Measurements from ENCODE around the gene PPP2R5C.
"Not testable (repeated sequence)": the region's sequence is repeated elsewhere in the genome, so short reads cannot be mapped to it uniquely, and the experiment has no call there.

PPP2R5C gene

DNA sequence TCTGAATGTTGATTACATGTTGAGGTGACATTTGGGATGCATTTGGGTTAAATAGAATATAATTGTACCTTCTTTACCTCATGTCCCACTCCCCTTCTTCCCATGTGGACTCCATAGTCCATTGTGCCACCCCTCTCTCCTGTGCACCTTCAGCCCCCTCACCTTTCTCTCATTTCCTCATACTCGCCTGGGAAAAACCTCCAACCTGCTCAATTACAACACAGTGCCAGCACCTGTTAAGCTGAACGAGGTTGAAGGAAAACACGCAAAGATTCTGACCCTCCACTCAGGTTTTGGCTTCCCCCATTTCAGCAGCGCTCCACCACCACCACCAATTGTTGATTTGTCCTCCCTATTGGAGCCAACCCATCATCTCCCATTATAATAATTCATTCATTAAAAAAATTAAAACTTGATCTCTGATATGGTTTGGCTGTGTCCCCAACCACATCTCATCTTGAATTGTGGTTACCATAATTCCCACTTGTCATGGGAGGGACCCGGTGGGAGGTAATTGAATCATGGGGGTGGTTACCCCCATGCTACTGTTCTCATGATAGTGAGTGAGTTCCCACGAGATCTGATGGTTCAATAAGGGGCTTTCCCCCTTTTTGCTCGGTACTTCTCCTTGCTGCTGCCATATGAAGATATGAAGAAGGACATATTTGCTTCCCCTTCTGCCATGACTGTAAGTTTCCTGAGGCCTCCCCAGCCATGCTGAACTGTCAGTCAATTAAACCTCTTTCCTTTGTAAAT lies 33.7 kb upstream of the PPP2R5C start:
- DNase-seq (ENCODE audit: low spot score), result no peak

DNA sequence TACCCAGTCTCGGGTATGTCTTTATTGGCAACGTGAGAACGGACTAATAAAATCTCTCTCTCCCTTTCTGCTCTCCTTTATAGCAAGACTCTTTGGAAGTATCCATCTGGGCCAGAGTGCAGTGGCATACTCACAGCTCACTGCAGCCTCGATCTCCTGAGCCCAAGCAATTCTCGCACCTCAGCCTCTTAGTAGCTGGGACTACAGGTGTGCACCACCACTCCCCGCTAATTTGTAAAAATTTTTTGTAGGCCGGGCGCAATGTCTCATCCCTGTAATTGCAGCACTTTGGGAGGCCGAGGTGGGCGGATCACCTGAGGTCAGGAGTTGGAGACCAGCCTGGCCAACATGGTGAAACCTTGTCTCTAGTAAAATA lies 33.2 kb upstream of the PPP2R5C start:
- no peak for DNase-seq (ENCODE audit: low spot score)

DNA sequence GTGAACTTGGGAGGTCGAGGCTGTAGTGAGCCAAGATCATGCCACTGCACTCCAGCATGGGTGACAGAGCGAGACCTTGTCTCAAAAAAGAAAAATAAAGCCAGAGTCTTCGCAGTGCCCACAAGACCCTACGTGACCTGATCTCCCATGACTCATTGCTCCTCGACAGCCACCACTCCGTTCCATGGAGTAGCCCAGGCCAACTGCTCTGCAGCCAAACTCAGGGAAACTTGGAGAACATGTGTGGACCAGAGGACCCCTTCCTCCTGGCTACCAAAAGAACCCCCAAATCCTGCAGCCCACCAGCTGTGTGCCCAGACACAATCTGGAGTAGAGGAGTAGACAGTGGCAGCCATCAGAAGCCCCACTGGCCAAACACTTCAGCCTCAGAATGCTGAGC lies 32.1 kb upstream of the PPP2R5C start:
- DNase-seq (ENCODE audit: low spot score), result no peak

DNA sequence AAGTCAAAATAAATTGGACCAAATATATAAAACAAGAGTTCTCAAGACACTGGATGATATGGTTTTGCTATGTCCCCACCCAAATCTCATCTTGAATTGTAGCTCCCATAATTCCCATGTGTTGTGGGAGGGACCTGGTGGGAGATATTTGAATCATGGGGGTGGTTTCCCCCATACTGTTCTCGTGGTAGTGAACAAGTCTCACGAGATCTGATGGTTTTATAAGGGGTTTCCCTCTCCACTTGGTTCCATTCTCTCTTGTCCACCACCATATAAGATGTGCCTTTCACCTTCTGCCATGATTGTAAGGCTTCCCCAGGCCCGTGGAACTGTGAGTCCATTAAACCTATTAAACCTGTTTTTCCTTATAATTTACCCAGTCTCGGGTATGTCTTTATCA lies 31.4 kb upstream of the PPP2R5C start:
- not testable (repeated sequence) for DNase-seq (ENCODE audit: low spot score)

DNA sequence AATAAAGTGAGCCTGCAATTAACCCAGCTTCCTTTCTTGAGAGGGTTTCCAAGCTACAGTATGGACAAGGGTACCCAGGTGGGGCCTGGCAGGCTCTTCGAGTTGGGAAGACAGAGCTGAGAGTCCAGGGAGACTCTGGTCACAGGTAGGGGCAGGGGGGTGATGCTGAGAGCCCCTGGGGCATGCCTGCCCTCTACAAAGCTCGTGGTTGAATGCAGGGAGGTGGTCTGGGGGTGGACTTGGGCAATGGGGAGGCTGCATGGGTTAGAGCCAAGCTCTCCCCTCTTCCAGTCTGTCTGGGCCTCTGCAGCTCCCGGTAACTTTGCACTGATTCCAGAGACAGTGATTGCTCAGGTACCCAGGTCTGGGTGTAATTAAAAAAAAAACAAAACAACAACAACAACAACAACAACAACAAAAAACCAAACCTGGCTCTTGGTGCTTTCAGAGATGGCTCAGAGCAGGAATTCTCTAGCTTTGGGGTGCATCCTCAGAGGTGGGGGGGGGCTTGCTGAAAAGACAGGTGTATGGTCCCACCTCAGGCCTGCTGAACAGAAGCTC lies 30.8 kb upstream of the PPP2R5C start:
- DNase-seq (ENCODE audit: low spot score), result no peak

DNA sequence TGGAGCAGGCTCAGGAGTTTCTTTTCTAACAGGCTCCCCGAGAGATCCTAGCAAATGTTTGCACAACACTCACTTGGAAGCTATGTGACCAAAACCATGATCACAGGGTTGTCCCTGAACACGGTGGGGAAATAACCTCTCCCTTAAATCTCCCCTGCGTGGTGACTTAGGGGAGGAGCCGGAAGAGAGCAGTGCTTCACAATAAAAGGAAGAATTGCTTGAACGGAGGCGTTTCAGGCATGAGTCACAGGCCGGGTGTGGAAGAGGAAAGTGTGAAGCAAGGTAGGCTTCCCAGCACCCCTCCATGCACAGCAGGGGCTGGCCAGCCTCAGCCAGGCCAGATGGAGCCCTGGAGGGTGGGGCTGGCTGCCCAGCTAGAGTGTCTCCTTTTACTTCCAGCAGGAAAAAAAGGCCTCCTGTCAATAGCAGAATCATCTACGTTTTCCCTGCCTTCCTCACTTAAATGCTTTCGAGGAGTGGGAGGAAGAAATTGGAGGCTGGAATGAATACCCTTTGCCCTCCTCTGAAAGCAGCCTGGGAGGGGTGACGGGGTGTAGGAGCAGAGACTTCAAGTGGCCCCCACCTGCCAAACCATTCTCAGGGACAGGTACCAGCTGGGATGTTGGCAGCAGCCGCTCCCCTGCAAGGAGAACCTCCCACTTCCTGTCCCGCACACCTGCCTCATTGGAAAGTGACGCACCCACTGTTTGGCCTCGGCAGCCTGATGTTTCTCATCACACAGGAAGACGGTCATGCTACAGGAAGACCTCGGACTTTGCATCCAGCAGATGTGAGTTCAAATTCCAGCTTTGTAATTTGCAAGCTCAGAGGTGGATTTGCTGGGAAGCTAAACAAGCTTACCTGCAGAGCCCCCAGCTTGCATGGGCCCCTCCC lies 30.1 kb upstream of the PPP2R5C start:
- DNase-seq (ENCODE audit: low spot score), result peak; percentile 89

DNA sequence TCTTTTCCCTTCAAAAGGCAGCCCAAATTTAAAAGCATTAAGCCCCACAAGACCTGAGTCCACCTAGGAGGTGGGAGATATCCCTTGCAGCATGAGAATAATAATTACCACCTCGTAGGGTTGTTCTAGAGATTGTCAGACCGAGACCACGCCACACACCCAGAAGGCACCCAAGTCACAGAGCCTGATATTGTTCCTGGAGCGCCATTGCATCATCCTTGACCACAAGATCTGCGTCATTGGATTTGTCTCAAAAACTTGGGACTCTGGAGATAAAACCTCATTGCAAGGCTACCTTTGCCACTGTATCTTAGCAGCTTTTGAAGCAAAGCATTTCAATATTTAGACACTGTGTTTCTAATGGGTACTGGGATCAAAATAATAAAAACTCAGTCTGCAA lies 29.4 kb upstream of the PPP2R5C start:
- no peak for DNase-seq (ENCODE audit: low spot score)

DNA sequence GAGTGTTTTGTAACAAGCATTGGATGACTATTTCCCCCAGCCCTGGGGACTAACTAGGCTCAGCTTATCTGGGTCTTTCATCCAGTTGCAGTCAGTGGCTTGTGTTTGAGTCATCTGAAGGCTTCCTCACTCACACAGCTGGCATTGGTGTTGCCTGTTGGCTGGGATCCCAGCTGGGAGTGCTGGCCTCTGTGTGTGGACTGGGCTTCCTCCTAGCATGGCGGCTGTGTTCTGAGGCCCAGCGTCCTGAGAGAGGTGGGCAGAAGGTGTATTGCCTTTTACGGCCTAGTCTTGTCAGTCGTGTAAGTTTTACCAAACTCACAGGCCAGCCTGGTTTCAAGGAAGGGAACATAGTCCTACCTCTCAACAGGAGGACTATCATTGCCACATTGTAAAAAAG lies 28.3 kb upstream of the PPP2R5C start:
- no peak for DNase-seq (ENCODE audit: low spot score)

DNA sequence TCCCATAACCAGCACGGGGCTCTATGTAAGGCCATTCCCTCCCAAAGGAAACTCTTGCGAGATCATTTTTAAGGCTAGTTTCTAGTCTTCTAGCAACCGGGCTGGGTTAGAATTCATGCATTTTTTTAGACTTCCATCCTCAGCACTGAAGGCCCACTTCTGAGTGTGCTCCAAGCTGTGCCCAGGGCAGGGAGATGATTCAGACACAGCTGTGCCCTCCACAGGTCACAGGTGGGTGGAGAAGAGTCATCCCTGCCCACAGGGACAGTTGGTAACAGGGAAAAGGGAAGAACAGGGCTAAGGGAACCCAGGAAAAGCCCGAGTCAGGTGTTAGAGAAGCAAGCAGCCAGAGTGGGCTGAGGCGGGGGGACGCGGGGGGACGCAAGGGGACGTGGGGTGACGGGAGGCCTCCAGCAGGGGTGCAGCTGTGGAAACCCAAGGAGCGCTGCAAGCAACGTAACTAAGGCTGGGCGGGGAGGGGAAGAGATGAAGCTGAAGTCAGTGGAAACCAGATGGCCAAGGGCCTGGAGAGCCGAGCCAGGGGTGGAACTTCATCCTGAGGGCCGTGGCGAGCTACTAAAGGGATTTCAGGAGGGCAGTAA lies 27.2 kb upstream of the PPP2R5C start:
- DNase-seq (ENCODE audit: low spot score), result no peak

DNA sequence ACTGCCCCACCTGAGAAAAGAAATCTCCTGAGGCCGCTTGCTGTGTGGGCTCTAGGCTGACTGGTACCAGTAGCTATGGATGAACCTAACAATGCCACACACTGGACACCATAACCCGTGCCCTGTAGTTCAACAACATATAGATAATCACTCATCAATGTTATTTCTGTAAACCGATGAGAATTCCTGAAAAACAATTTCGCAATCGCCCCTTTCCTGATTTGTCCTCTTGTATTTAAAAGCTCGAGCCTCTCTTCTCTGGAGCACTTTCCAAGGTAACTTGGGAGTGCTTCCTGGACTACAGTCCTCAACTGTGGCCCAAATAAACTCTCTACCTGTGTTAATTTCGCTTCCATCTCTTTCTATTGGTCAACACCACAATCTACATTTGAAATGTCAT lies 26.1 kb upstream of the PPP2R5C start:
- no peak for DNase-seq (ENCODE audit: low spot score)

DNA sequence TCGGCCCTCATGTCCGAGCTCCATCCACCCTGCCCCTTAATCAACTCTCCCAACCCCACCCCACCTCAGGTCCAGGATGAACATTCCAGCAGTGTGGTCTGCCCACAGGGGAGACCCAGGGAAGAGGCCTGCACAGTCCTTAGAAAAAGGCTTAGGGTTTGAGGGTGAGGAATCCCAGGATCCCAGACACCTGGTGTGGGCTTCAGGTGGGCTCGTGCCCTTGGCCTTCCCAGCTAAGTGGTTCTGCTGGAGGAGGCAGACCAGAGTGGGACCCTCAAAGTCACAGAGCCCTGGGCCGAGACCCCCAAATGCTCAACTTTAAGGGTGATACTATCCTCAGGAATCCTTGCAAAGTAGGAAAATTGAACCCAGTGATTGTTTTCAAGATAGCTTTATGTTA lies 25.4 kb upstream of the PPP2R5C start:
- DNase-seq (ENCODE audit: low spot score), result no peak

DNA sequence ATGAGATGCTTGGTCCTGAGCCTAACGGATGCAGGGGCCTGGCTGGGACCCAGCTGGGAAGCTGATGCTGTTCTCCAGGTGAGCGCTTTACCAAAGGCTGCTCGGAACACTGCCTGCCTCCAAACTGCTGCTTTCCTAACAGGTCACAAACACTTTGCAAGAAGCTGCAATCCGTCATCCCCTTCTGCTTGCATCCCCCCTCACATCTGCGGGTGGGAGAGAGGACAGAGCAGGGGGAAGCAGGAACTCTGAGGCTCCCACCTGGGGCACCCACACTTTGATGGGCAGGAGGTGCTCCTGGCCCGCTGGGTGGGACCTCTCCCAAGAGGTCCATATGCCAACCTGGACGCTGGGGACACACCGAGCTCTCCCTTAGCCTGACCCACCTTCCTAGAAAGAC lies 24.9 kb upstream of the PPP2R5C start:
- no peak for DNase-seq (ENCODE audit: low spot score)

DNA sequence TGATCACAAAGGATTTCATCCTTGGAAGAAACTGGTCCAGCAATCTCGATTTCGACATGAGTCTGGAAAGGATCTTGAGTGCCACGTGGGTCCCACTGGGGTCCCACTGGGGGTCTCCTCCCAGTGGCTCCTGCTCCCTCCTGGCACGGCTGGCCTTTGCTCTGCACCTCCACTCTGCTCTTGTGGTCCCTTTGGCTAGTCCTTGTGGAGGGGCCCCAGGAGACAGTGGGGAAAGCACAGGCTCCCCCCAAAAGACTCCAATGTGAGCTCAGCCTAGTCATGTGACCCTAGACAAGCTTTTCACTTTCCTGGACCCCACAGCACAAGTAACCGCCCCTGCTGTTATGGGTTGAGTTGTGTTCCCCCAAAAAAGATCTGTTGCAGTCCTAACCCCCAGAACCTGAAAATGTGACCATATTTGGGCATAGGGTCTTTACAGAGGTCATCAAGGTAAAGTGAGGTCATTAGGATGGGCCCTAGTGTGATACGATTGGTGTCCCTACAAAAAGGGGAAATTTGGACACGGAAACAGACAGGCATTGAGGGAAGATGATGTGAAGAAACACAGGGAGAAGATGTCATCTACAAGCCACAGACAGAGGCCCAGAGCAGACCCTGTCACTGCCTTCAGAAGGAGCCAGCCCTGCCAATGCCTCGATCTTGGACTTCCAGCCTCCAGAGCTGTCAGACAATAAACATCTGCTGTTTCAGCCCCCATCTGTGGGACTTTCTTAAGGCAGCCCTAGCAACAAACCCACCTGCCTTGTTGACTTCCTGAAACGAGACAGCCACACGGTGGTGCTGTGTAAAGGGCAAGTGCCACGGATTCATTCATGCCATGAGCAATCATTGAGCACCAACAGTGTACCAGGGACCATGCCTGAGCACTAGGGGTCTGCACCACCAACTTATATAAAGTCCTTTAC lies 23.8 kb upstream of the PPP2R5C start:
- DNase-seq (ENCODE audit: low spot score), result no peak

DNA sequence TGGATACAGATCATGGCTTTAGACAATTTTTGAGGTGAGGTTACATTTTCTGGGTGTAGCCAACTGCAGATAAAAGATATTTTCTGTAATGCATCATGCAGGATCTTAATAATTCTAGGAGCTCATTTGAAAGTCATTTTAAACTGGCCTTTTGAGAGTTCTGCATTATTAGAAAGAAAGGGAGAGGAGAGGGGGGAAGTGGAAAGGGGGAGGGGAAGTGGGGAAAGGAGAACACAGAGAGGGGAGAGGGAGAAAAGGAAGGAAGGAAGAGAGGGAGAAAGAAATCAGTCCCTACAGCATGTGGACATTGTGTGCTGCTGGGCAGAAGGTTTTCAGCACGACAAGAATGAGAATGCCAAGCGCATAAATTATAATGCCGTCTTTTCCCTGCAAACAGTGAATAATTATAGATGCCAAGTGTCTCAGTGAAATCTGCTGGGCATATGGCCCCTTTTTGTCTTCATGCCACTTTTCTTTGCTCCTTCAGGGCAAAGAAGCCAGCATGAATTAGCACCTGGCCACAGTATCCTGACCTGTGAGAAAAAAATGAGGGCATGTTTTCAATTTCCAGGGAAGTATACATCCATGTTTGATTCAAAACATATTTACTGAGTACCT lies 22.7 kb upstream of the PPP2R5C start:
- no peak for DNase-seq (ENCODE audit: low spot score)

DNA sequence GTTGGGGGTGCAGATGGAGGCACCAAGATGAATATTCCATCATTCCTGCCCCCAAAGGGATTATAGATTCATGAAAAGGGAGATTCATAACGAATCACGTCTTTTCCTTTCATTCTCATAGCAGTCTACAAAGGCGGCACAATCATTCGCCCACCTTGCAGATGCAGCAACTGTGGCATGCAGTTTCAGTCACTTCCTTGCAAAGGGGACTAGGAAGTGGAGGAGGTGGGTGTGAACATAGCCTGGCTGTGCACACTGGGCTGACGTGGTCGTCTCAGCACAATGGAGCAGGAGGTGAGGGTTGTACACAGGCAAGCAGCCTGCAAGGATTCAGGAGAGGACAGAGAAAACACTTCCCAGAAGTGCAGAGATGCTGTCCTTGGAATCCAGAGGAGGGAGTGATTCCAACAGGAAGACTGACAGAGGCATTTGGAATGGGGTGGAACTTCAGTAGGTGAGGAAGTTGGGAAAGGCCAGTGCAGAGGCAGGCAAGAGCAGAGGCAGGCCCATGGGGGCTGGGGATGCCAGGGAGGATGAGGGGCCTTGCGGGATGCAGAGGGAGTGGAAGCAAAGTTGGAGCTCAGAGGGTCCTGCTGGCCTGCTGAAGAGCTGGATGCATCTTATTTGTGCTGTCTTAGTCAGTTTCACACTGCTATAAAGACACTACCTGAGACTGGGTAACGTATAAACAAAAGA lies 21.9 kb upstream of the PPP2R5C start:
- no peak for DNase-seq (ENCODE audit: low spot score)

DNA sequence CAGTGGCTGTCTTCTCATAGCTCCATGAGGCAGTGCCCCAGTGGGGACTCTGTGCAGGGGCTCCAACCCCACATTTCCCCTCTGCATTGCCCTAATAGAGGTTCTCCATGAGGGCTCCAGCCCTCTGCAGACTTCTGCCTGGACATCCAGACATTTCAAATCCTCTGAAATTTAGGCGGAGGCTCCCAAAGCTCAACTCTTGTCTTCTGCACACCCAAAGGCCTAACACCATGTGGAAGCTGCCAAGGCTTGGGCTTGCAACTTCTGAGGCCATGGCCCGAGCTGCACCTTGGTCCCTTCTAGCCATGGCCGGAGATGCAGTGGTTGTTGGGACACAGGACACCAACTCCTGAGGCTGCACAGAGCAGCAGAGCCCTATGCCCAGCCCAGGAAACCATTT lies 20.5 kb upstream of the PPP2R5C start:
- DNase-seq (ENCODE audit: low spot score), result no peak

DNA sequence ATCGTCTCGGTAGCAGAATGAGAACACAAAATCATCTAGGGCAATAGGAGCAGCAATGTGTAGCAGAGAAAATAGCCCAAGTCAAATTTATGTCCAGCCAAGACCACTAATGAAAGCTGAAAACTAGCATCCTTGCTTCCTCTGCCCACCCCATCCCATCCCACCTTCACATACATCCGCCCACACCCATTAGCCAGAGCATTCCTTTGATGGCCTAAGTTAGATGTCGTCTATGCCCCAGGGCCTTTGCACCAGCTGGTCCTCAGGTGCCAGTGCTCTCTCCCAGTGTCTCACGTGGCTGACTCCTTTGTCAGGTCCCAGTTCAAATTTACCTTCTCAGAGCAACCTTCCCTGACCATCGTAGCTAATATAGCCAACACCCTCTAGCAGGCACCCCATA lies 17.8 kb upstream of the PPP2R5C start:
- DNase-seq (ENCODE audit: low spot score), result no peak

DNA sequence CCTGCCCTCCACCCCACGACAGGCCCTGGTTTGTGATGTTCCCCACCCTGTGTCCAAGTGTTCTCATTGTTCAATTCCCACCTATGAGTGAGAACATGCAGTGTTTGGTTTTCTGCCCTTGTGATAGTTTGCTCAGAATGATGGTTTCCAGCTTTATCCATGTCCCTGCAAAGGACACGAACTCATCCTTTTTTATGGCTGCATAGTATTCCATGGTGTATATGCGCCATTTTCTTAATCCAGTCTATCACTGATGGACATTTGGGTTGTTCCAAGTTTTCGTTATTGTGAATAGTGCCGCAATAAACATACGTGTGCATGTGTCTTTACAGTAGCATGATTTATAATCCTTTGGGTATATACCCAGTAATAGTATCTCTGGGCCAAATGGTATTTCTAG lies 17.1 kb upstream of the PPP2R5C start:
- DNase-seq (ENCODE audit: low spot score), result not testable (repeated sequence)

DNA sequence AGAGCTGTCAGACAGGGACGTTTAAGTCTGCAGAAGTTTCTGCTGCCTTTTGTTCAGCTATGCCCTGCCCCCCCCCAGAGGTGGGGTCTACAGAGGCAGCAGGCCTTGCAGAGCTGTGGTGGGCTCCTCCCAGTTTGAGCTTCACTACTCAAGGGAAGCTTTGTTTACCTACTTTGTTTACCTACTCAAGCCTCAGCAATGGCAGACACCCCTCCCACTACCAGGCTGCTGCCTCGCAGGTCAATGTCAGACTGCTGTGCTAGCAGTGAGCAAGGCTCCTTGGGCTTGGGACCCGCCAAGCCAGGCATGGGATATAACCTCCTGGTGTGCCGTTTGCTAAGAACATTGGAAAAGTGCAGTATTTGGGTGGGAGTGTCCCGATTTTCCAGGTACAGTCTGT lies 11.8 kb upstream of the PPP2R5C start:
- not testable (repeated sequence) for DNase-seq (ENCODE audit: low spot score)

DNA sequence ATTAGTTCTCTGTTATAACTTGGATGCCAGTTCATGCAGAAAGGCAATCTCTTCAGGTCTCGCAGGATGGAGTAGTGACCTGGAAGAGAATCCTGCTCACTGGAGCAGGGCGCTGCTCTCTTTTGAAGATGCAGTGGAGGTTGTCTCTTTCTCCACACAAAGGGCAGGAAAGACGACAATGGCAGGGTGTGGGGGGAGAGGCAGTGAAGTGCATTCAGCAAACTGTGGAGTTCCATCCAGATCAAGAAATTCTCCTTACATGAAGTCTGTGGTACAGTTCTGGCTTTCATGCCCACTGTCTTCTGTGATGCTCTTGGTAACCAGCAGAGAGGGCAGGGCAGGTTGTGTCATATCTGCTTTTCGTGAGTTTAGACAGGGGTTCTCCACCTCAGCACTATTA lies 6.6 kb upstream of the PPP2R5C start:
- DNase-seq (ENCODE audit: low spot score), result no peak
